Measurements from ENCODE around the gene MTCL1. TPM values are rescaled to one million over a fixed set of nuclear protein-coding genes. Genes with fewer than 3 reads are reported as not detected.

The MTCL1 gene
- total and polyA plus RNA-seq, 2 of the 8 experiments (the other 6 are each of a cell fraction or from before 2014, with no cell fraction given), result 16.6 to 60.8 TPM

DNA sequence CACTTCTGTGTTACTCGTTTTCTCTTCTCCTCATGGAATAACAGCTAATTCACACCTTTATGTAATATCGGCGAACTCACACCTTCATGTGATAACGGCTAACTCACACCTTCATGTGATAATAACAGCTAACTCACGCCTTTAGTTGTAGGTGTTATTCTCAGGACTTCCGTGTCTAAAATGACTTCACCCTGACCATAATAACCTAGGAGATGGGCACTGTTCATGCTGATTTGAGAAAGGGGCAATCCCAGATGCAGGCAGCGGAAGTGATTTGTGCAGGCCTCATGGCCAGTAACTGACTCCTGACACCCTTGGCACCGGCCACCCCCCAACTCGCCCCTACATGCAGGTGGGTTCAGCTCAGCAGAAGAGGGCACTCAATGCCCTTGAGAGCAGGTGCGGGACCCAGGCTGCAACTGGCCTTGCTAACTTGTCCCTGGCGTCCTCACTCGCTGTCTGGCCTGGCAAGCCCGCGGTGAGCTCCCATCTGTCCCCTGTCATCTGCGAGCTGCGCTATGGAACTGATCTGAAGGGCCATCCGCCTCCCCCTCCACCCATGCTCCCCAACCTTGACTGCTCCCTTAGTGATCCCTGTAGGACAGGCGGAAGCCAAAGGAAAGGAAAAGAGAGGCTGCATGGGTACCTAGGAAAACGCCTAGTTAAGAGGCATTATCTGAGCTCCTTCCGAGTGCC, 42.6 kb upstream of the MTCL1 start:
- Histone ChIP-seq H3K9ac (replicated peaks in 1 of 4; ENCODE audit: extremely low read depth in 1 of 4, low read depth in 3 of 4, low read length in 3 of 4) (no peak overlapping the region), H3K18ac (ENCODE audit: extremely low read depth, low read length) (peak overlapping the region; percentile 86)
- DNase-seq (ENCODE audit: low read depth in 1 of 2, low spot score in 2 of 2), result no peak

More for the DNA sequence above, 42.6 kb upstream of the MTCL1 start:
- H2BK15ac ChIP-seq (ENCODE audit: low read length), result no peak overlapping the region
- no peak overlapping the region; the same call in 1 of the 2 replicates for H4K8ac ChIP-seq (ENCODE audit: extremely low read depth, insufficient read depth, low read length)
- no peak overlapping the region for H3K4ac ChIP-seq (replicated peaks; ENCODE audit: insufficient read length, low read depth, low read length)
- peak overlapping the region; percentile 79 for H4K91ac ChIP-seq (replicated peaks; ENCODE audit: insufficient read length, low read length)
- peak overlapping the region in 1 of 4 experiments; percentile 46; a peak in 1 of 8 replicates for H3K4me3 ChIP-seq (ENCODE audit: extremely low read depth in 1 of 4, insufficient read depth in 2 of 4, low read depth in 3 of 4, low read length in 4 of 4)
- H3K23me2 ChIP-seq (ENCODE audit: low read depth, low read length), result no peaks in the 10 kb centered on the region; the same call in 1 of the 2 replicates
- CTCF ChIA-PET (ENCODE audit: partially characterized antibody), result interaction anchor here (1.1 to 4.5 kb wide), 9 partner anchors 9 to 326 kb away, joined by 3 to 31 read pairs (median 4); no protein-coding TSS in a partner anchor
- peak overlapping the region; percentile 62 for H2BK20ac ChIP-seq (ENCODE audit: low read length)
- POLR2A ChIA-PET (ENCODE audit: partially characterized antibody), result interaction anchor here (1.0 to 1.9 kb wide), 2 partner anchors 9 to 44 kb away, joined by 3 to 4 read pairs; no protein-coding TSS in a partner anchor
- peak overlapping the region; percentile 85; the same call in 1 of the 2 replicates for H2BK5ac ChIP-seq (ENCODE audit: low read depth, low read length)
- no peaks in the 10 kb centered on the region for H3K79me2 ChIP-seq (ENCODE audit: control insufficient read depth in 1 of 2, insufficient read depth in 2 of 2, low read length in 2 of 2)
- peak overlapping the region; percentile 42; the same call in 1 of the 2 replicates for H2AK5ac ChIP-seq (ENCODE audit: low read depth, low read length)
- peak overlapping the region; percentile 67 for H2BK120ac ChIP-seq (replicated peaks; ENCODE audit: low read depth, low read length)
- H3K4me1 ChIP-seq (replicated peaks in 1 of 4; ENCODE audit: control insufficient read depth in 3 of 4, insufficient read depth in 4 of 4, low read length in 3 of 4), result peaks cover 5 to 21% (median 13%) of the 10 kb centered on the region in 4 experiments
- no peaks in the 10 kb centered on the region for H4K20me1 ChIP-seq (replicated peaks in 1 of 2; ENCODE audit: control insufficient read depth in 1 of 2, insufficient read depth in 2 of 2, low read length in 2 of 2)
- no peaks in the 10 kb centered on the region for H3K9me3 ChIP-seq (ENCODE audit: insufficient read depth in 2 of 2, low read depth in 1 of 2, low read length in 1 of 2)
- H3K27me3 ChIP-seq (replicated peaks in 1 of 4; ENCODE audit: control insufficient read depth in 3 of 4, extremely low read depth in 1 of 4, insufficient read depth in 3 of 4, low read length in 3 of 4), result no peaks in the 10 kb centered on the region
- H3K4me2 ChIP-seq (ENCODE audit: insufficient read depth in 1 of 2, low read depth in 2 of 2, low read length in 2 of 2), result peak overlapping the region; percentile 62 to 64
- H3K23ac ChIP-seq (ENCODE audit: insufficient read length), result no peak overlapping the region
- TF ChIP-seq CEBPB (IDR thresholded peaks at IDR 0.05; ENCODE audit: low read depth, low read length) (no peak), CBX8 (IDR thresholded peaks at IDR 0.05; ENCODE audit: borderline replicate concordance, low read depth, low read length) (no peak), NANOG (IDR thresholded peaks at IDR 0.05; ENCODE audit: insufficient read depth, low read depth, low read length, poor library complexity, severe bottlenecking) (no peak), BRCA1 (IDR thresholded peaks at IDR 0.05; ENCODE audit: low read depth, low read length) (no peak), POU5F1 (IDR thresholded peaks at IDR 0.05; ENCODE audit: low read depth, low read length) (no peak), CTBP2 (IDR thresholded peaks at IDR 0.05; ENCODE audit: borderline replicate concordance, insufficient read depth, insufficient read length, low read length) (no peak), SP1 (IDR thresholded peaks at IDR 0.05; ENCODE audit: low read depth, low read length) (no peak), SRF (IDR thresholded peaks at IDR 0.05; ENCODE audit: low read depth, low read length) (no peak), SUZ12 (IDR thresholded peaks at IDR 0.05; ENCODE audit: low read length) (no peak)
- no peak overlapping the region for H2AFZ ChIP-seq (ENCODE audit: low read length)
- no peak overlapping the region for H3K27ac ChIP-seq (ENCODE audit: low read depth, low read length)
- WGBS, 2 experiments (ENCODE audit: extremely low coverage in 1 of 2, insufficient coverage in 1 of 2, insufficient read length in 1 of 2, insufficient replicate concordance in 2 of 2, low coverage in 1 of 2, low lambda C conversion rate in 2 of 2, missing lambda C conversion rate in 1 of 2), result 71% methylated on average over 18 of the region's 20 CpGs; no CpG with 5 or more reads in 1 of the 2 experiments
- H4K5ac ChIP-seq (ENCODE audit: insufficient read length, low read depth, low read length), result peak overlapping the region; percentile 41
- H2BK12ac ChIP-seq (ENCODE audit: low read depth, low read length), result peak overlapping the region; percentile 94
- no peak overlapping the region for H3K56ac ChIP-seq (replicated peaks; ENCODE audit: insufficient read length, low read depth, low read length)
- H3K79me1 ChIP-seq (ENCODE audit: low read depth, low read length), result no peaks in the 10 kb centered on the region
- no peaks in the 10 kb centered on the region for H3K36me3 ChIP-seq (ENCODE audit: control insufficient read depth in 2 of 4, insufficient read depth in 4 of 4, low read length in 3 of 4)
- H3K14ac ChIP-seq (ENCODE audit: insufficient read length), result no peak overlapping the region
- FAIRE-seq, result no peak
